Measurements from ENCODE around the gene NCKAP5.

Gene NCKAP5

GRCh38 chr2:133588144-133588543 is 19.9 kb upstream of the NCKAP5 start:
- Histone ChIP-seq H3K36me3 (no peaks in the 10 kb centered on the region), H3K27me3 (no peaks in the 10 kb centered on the region), H3K9me3 (no peaks in the 10 kb centered on the region), H3K4me1 (ENCODE audit: control insufficient read depth in 1 of 2, insufficient read depth in 1 of 2, low read depth in 1 of 2, low read length in 1 of 2) (no peaks in the 10 kb centered on the region), H3K27ac (no peak overlapping the region), H3K4me3 (ENCODE audit: low read depth in 1 of 2, low read length in 1 of 2) (no peak overlapping the region)
- TF ChIP-seq, protein P1, sequence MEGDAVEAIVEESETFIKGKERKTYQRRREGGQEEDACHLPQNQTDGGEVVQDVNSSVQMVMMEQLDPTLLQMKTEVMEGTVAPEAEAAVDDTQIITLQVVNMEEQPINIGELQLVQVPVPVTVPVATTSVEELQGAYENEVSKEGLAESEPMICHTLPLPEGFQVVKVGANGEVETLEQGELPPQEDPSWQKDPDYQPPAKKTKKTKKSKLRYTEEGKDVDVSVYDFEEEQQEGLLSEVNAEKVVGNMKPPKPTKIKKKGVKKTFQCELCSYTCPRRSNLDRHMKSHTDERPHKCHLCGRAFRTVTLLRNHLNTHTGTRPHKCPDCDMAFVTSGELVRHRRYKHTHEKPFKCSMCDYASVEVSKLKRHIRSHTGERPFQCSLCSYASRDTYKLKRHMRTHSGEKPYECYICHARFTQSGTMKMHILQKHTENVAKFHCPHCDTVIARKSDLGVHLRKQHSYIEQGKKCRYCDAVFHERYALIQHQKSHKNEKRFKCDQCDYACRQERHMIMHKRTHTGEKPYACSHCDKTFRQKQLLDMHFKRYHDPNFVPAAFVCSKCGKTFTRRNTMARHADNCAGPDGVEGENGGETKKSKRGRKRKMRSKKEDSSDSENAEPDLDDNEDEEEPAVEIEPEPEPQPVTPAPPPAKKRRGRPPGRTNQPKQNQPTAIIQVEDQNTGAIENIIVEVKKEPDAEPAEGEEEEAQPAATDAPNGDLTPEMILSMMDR (IDR thresholded peaks at IDR 0.05) = no peak

DNA sequence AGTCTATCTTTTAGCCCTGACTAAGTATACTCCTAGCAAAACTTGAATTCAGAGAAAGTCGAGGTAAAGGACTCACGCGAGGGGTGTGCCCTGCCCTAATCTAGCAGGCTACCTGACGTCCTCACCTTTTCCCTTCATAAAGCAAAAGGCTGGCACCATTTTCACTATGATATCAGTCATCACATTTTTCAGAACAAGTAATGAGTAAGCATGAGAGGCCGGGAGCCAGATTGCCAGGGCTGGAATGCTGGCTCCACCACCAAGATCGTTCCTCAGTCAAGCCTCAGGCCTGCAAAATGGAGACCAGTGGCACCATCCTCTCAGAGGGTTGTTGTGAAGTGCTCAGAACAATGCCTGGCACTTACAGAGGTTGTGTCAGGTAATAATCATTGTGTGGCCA is 18.7 kb upstream of the NCKAP5 start:
- Histone ChIP-seq H3K27me3 (no peaks in the 10 kb centered on the region), H3K4me1 (ENCODE audit: control insufficient read depth in 1 of 2, insufficient read depth in 1 of 2, low read depth in 1 of 2, low read length in 1 of 2) (no peaks in the 10 kb centered on the region), H3K27ac (no peak overlapping the region), H3K4me3 (ENCODE audit: low read depth in 1 of 2, low read length in 1 of 2) (no peak overlapping the region), H3K36me3 (no peaks in the 10 kb centered on the region), H3K9me3 (no peaks in the 10 kb centered on the region)
- TF ChIP-seq, protein P1 (IDR thresholded peaks at IDR 0.05) = no peak

GRCh38 chr2:133581010-133581760 is 12.9 kb upstream of the NCKAP5 start:
- Histone ChIP-seq H3K36me3 (no peaks in the 10 kb centered on the region), H3K27me3 (no peaks in the 10 kb centered on the region), H3K27ac (no peak overlapping the region), H3K4me3 (ENCODE audit: low read depth in 1 of 2, low read length in 1 of 2) (no peak overlapping the region), H3K9me3 (no peaks in the 10 kb centered on the region), H3K4me1 (ENCODE audit: control insufficient read depth in 1 of 2, insufficient read depth in 1 of 2, low read depth in 1 of 2, low read length in 1 of 2) (no peaks in the 10 kb centered on the region)
- TF ChIP-seq, protein P1 (IDR thresholded peaks at IDR 0.05) = no peak

- Histone ChIP-seq H3K36me3 (no peaks in the 10 kb centered on the region), H3K4me3 (ENCODE audit: low read depth in 1 of 2, low read length in 1 of 2) (no peak overlapping the region), H3K27me3 (no peaks in the 10 kb centered on the region), H3K4me1 (ENCODE audit: control insufficient read depth in 1 of 2, insufficient read depth in 1 of 2, low read depth in 1 of 2, low read length in 1 of 2) (no peaks in the 10 kb centered on the region), H3K27ac (no peak overlapping the region), H3K9me3 (no peaks in the 10 kb centered on the region)
- TF ChIP-seq, protein P1 (IDR thresholded peaks at IDR 0.05) = no peak
These were observed 11.0 kb upstream of the NCKAP5 start for GRCh38 chr2:133579274-133579673.

DNA sequence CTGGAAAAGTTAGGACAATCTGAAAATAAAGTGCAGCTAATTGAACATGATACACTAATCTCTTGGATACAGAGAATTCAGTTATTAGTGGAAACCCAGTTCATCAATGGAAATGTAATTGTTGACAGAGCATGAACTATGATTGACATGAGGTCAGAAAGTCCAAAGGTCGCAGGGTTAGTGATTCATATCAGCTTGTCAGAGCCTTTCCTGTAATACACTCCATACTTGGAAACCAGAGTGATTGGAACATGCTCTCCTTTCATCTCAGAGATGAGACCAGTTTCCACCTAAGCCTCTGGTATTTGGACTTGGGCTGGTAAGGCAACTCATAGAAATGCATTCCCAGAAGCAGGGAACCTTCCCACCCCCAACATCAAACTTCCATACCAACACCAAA is 8.5 kb upstream of the NCKAP5 start:
- TF ChIP-seq, protein P1 (IDR thresholded peaks at IDR 0.05) = no peak
- no peaks in the 10 kb centered on the region for H3K36me3 ChIP-seq
- no peaks in the 10 kb centered on the region for H3K9me3 ChIP-seq
- H3K27ac ChIP-seq = no peak overlapping the region
- H3K27me3 ChIP-seq = no peaks in the 10 kb centered on the region
- H3K4me3 ChIP-seq (ENCODE audit: low read depth in 1 of 2, low read length in 1 of 2) = no peak overlapping the region
- H3K4me1 ChIP-seq (ENCODE audit: control insufficient read depth in 1 of 2, insufficient read depth in 1 of 2, low read depth in 1 of 2, low read length in 1 of 2) = no peaks in the 10 kb centered on the region
